IPS-18a (cell line): ENCODE results near the gene TMEM225.
"Not testable (repeated sequence)": the region's sequence is repeated elsewhere in the genome, so short reads cannot be mapped to it uniquely, and the experiment has no call there.

Source experiments
- H3K27ac ChIP-seq: one replicate; pipeline ENCODE4 v1.5.1; 2013; ENCODE audit warnings: low read length
- H3K27me3 ChIP-seq: one replicate; pipeline ENCODE4 v1.6.1; 2013; ENCODE audit warnings: mild to moderate bottlenecking, low read length; ENCODE audit not compliant: control insufficient read depth, insufficient read depth
- H3K36me3 ChIP-seq: one replicate; pipeline ENCODE4 v1.6.1; 2013; ENCODE audit warnings: low read depth, low read length; ENCODE audit not compliant: control insufficient read depth
- H3K4me1 ChIP-seq: one replicate; pipeline ENCODE4 v1.6.1; 2013; ENCODE audit warnings: low read depth, low read length; ENCODE audit not compliant: control insufficient read depth
- H3K4me3 ChIP-seq: one replicate; pipeline ENCODE4 v1.5.1; 2013; ENCODE audit warnings: low read length
- H3K9ac ChIP-seq: one replicate; pipeline ENCODE4 v1.6.1; 2013; ENCODE audit warnings: mild to moderate bottlenecking, low read length, moderate library complexity
- H3K9me3 ChIP-seq: one replicate; pipeline ENCODE4 v1.6.1; 2013; ENCODE audit warnings: low read depth, low read length; ENCODE audit not compliant: control insufficient read depth

The TMEM225 gene

GRCh38 chr11:123885570-123885969, at the start of gene TMEM225:
TSS of gene TMEM225 (minus strand) at chr11:123885670. CDS start at chr11:123885425, 245 bp downstream.
- Histone ChIP-seq H3K4me1 (no peaks in the 10 kb centered on the region), H3K9me3 (no peaks in the 10 kb centered on the region), H3K27me3 (no peaks in the 10 kb centered on the region), H3K27ac (no peak within 1 kb of the TSS), H3K9ac (no peak within 1 kb of the TSS), H3K36me3 (no peaks in the 10 kb centered on the region), H3K4me3 (no peak within 1 kb of the TSS)

GRCh38 chr11:123924027-123924426, 38.6 kb upstream of the TMEM225 start:
- H3K36me3 ChIP-seq = no peaks in the 10 kb centered on the region
- H3K27ac ChIP-seq = no peak overlapping the region
- no peaks in the 10 kb centered on the region for H3K27me3 ChIP-seq
- no peak overlapping the region for H3K4me3 ChIP-seq
- no peaks in the 10 kb centered on the region for H3K4me1 ChIP-seq
- H3K9ac ChIP-seq = no peak overlapping the region
- H3K9me3 ChIP-seq = no peaks in the 10 kb centered on the region

GRCh38 chr11:123920943-123921342, 35.5 kb upstream of the TMEM225 start:
- Histone ChIP-seq H3K4me1 (no peaks in the 10 kb centered on the region), H3K9ac (no peak overlapping the region), H3K27me3 (no peaks in the 10 kb centered on the region)

GRCh38 chr11:123905826-123906225, 20.4 kb upstream of the TMEM225 start:
- H3K4me3 ChIP-seq = no peak overlapping the region
- no peak overlapping the region for H3K9ac ChIP-seq
- H3K27me3 ChIP-seq = no peaks in the 10 kb centered on the region
- peaks cover 6% of the 10 kb centered on the region for H3K4me1 ChIP-seq
- no peaks in the 10 kb centered on the region for H3K9me3 ChIP-seq
- no peak overlapping the region for H3K27ac ChIP-seq
- H3K36me3 ChIP-seq = no peaks in the 10 kb centered on the region

More at GRCh38 chr11:123920943-123921342, 35.5 kb upstream of the TMEM225 start:
- H3K9me3 ChIP-seq = no peaks in the 10 kb centered on the region
- H3K4me3 ChIP-seq = no peak overlapping the region
- no peaks in the 10 kb centered on the region for H3K36me3 ChIP-seq
- H3K27ac ChIP-seq = no peak overlapping the region

- Histone ChIP-seq H3K4me1 (peaks cover 6% of the 10 kb centered on the region), H3K4me3 (no peak overlapping the region), H3K36me3 (no peaks in the 10 kb centered on the region), H3K27ac (no peak overlapping the region), H3K9me3 (no peaks in the 10 kb centered on the region), H3K9ac (no peak overlapping the region), H3K27me3 (no peaks in the 10 kb centered on the region)
Measured at GRCh38 chr11:123904932-123905331, 19.5 kb upstream of the TMEM225 start.

GRCh38 chr11:123903932-123904331, 18.5 kb upstream of the TMEM225 start:
- Histone ChIP-seq H3K4me1 (peaks cover 6% of the 10 kb centered on the region), H3K36me3 (no peaks in the 10 kb centered on the region), H3K4me3 (no peak overlapping the region)

GRCh38 chr11:123901867-123902266, 16.4 kb upstream of the TMEM225 start, which contains the start of gene OR8D4:
TSS of gene OR8D4 (plus strand) at chr11:123902167. CDS start at chr11:123906432, 4,265 bp downstream.
- no peaks in the 10 kb centered on the region for H3K27me3 ChIP-seq
- H3K4me1 ChIP-seq = peaks cover 6% of the 10 kb centered on the region
- no peak within 1 kb of the TSS for H3K4me3 ChIP-seq
- H3K27ac ChIP-seq = no peak within 1 kb of the TSS
- no peaks in the 10 kb centered on the region for H3K9me3 ChIP-seq
- no peaks in the 10 kb centered on the region for H3K36me3 ChIP-seq
- no peak within 1 kb of the TSS for H3K9ac ChIP-seq

More at GRCh38 chr11:123903932-123904331, 18.5 kb upstream of the TMEM225 start:
- no peaks in the 10 kb centered on the region for H3K9me3 ChIP-seq
- no peaks in the 10 kb centered on the region for H3K27me3 ChIP-seq
- H3K9ac ChIP-seq = no peak overlapping the region
- no peak overlapping the region for H3K27ac ChIP-seq

- no peaks in the 10 kb centered on the region for H3K9me3 ChIP-seq
- H3K4me3 ChIP-seq = no peak overlapping the region
- no peaks in the 10 kb centered on the region for H3K36me3 ChIP-seq
- peaks cover 6% of the 10 kb centered on the region for H3K4me1 ChIP-seq
- no peak overlapping the region for H3K9ac ChIP-seq
- no peak overlapping the region for H3K27ac ChIP-seq
- no peaks in the 10 kb centered on the region for H3K27me3 ChIP-seq
Measured at GRCh38 chr11:123899792-123900191, 14.3 kb upstream of the TMEM225 start.

GRCh38 chr11:123892031-123892430, 6.6 kb upstream of the TMEM225 start:
- Histone ChIP-seq H3K27ac (no peak overlapping the region), H3K9ac (no peak overlapping the region), H3K36me3 (no peaks in the 10 kb centered on the region), H3K4me1 (peaks cover 3% of the 10 kb centered on the region), H3K9me3 (no peaks in the 10 kb centered on the region), H3K4me3 (no peak overlapping the region), H3K27me3 (no peaks in the 10 kb centered on the region)

- Histone ChIP-seq H3K4me3 (no peak overlapping the region), H3K9me3 (no peaks in the 10 kb centered on the region), H3K27ac (no peak overlapping the region), H3K9ac (no peak overlapping the region), H3K36me3 (no peaks in the 10 kb centered on the region), H3K27me3 (no peaks in the 10 kb centered on the region), H3K4me1 (no peaks in the 10 kb centered on the region)
Measured at GRCh38 chr11:123880912-123881311, 4.6 kb downstream of the TMEM225 start.

- H3K9me3 ChIP-seq, H3K36me3 ChIP-seq, H3K4me3 ChIP-seq, H3K9ac ChIP-seq, H3K27ac ChIP-seq, H3K27me3 ChIP-seq: not testable (repeated sequence)
- H3K4me1 ChIP-seq = peaks cover 14% of the 10 kb centered on the region
Measured at GRCh38 chr11:123867795-123868194, 17.7 kb downstream of the TMEM225 start.

GRCh38 chr11:123865293-123865692, 20.2 kb downstream of the TMEM225 start:
- not testable (repeated sequence) for H3K36me3 ChIP-seq, H3K27ac ChIP-seq, H3K9ac ChIP-seq, H3K9me3 ChIP-seq, H3K4me3 ChIP-seq, H3K27me3 ChIP-seq
- peaks cover 19% of the 10 kb centered on the region for H3K4me1 ChIP-seq
